ENCODE data around the gene FNIP2.
"Not testable (repeated sequence)": the region's sequence is repeated elsewhere in the genome, so short reads cannot be mapped to it uniquely, and the experiment has no call there.

GRCh38 chr4:158755819-158756218, 13.0 kb upstream of the FNIP2 start:
- TF ChIP-seq, protein P1, sequence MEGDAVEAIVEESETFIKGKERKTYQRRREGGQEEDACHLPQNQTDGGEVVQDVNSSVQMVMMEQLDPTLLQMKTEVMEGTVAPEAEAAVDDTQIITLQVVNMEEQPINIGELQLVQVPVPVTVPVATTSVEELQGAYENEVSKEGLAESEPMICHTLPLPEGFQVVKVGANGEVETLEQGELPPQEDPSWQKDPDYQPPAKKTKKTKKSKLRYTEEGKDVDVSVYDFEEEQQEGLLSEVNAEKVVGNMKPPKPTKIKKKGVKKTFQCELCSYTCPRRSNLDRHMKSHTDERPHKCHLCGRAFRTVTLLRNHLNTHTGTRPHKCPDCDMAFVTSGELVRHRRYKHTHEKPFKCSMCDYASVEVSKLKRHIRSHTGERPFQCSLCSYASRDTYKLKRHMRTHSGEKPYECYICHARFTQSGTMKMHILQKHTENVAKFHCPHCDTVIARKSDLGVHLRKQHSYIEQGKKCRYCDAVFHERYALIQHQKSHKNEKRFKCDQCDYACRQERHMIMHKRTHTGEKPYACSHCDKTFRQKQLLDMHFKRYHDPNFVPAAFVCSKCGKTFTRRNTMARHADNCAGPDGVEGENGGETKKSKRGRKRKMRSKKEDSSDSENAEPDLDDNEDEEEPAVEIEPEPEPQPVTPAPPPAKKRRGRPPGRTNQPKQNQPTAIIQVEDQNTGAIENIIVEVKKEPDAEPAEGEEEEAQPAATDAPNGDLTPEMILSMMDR (IDR thresholded peaks at IDR 0.05) = not testable (repeated sequence)
- not testable (repeated sequence) for TF ChIP-seq POLR2AphosphoS5 (IDR thresholded peaks at IDR 0.05; ENCODE audit: insufficient read depth in 1 of 2, low read depth in 1 of 2); POLR2A (IDR thresholded peaks at IDR 0.05)

All from vagina (tissue), 2 donors.